Right lobe of liver (tissue), 4 donors: Measurements from ENCODE around the gene SENP6.

Source experiments
- CTCF ChIP-seq, 4 donors: fragments of 200-600 bp in 3 of 4; fragments of 450-650 bp in 1 of 4; IDR thresholded peaks; one replicate each; pipeline versions ENCODE4 v1.5.1 to v1.8.0; 2016 to 2022; ENCODE audit warnings: antibody characterized with exemption in 4 of 4, mild to moderate bottlenecking in 2 of 4
- POLR2A ChIP-seq: fragments of 450-650 bp; IDR thresholded peaks from one replicate; pipeline ENCODE4 v1.6.1; 2017; ENCODE audit warnings: antibody characterized with exemption, mild to moderate bottlenecking
- donor health status: DM: no; HTN: no; CAD: no.
- donor health status: DM: no; HTN: no; CAD: no.
- donor health status: DM: no; HTN: yes; CAD: no.

- TF ChIP-seq CTCF (IDR thresholded peaks at IDR 0.05), result no peak
- no peak for TF ChIP-seq POLR2A
These were observed 796 bp downstream of the SENP6 start for GRCh38 chr6:75602246-75603105.
